CD4-positive, alpha-beta T cell treated with Interleukin-4 for 1 hour (primary cell): ENCODE results near the gene PAPPA.

Source experiments
- DNase-seq, 2 donors: peaks; one replicate each; pipeline ENCODE4 v3.0.0-alpha.2; 2020 to 2022

The PAPPA gene

GRCh38 chr9:116153765-116154333 lies at the start of gene PAPPA:
TSS of gene PAPPA (plus strand) at chr9:116153791. CDS start at chr9:116154173, 382 bp downstream.
- DNase-seq = no peak

GRCh38 chr9:116103976-116104820 lies 49.4 kb upstream of the PAPPA start:
- no peak for DNase-seq

- DNase-seq = no peak
These were observed 41.4 kb upstream of the PAPPA start for GRCh38 chr9:116112236-116112635.

GRCh38 chr9:116115761-116116353 lies 37.7 kb upstream of the PAPPA start:
- DNase-seq = no peak

- DNase-seq = no peak
These were observed 37.2 kb upstream of the PAPPA start for GRCh38 chr9:116116393-116116792.

- no peak for DNase-seq
These were observed 30.4 kb upstream of the PAPPA start for GRCh38 chr9:116123171-116123570.

- no peak for DNase-seq
These were observed 29.0 kb upstream of the PAPPA start for GRCh38 chr9:116124472-116125040.

GRCh38 chr9:116133163-116133562 lies 20.4 kb upstream of the PAPPA start:
- DNase-seq = no peak

GRCh38 chr9:116134975-116135374 lies 18.6 kb upstream of the PAPPA start:
- no peak for DNase-seq

GRCh38 chr9:116137010-116137409 lies 16.6 kb upstream of the PAPPA start:
- DNase-seq = no peak

GRCh38 chr9:116137581-116137980 lies 16.0 kb upstream of the PAPPA start:
- no peak for DNase-seq

- no peak for DNase-seq
These were observed 11.6 kb upstream of the PAPPA start for GRCh38 chr9:116141864-116142561.

GRCh38 chr9:116142706-116143492 lies 10.7 kb upstream of the PAPPA start:
- no peak for DNase-seq

- no peak for DNase-seq
These were observed 9.6 kb upstream of the PAPPA start for GRCh38 chr9:116144038-116144437.

- DNase-seq = no peak
These were observed 9.0 kb upstream of the PAPPA start for GRCh38 chr9:116144555-116144954.

GRCh38 chr9:116145036-116145435 lies 8.6 kb upstream of the PAPPA start:
- DNase-seq = no peak

GRCh38 chr9:116147821-116148220 lies 5.8 kb upstream of the PAPPA start:
- DNase-seq = no peak

- no peak for DNase-seq
These were observed 3.7 kb upstream of the PAPPA start for GRCh38 chr9:116149844-116150243.

- DNase-seq = no peak
These were observed 2.4 kb upstream of the PAPPA start for GRCh38 chr9:116151199-116151598.

GRCh38 chr9:116151966-116152381 lies 1.6 kb upstream of the PAPPA start:
- DNase-seq = no peak

- no peak for DNase-seq
These were observed 1.2 kb upstream of the PAPPA start for GRCh38 chr9:116152390-116152789.
